Type B pancreatic cell (in vitro differentiated cells): ENCODE measurements around the gene API5. TPM values are rescaled to one million over a fixed set of nuclear protein-coding genes. Genes with fewer than 3 reads are reported as not detected.

ENCODE experiments used
- DNase-seq: peaks from one replicate; pipeline ENCODE4 v3.0.0; 2021; ENCODE audit warnings: mixed read lengths; ENCODE audit not compliant: unreplicated experiment; ENCODE audit errors: extremely low spot score
- H3K27ac Mint-ChIP-seq: 2 replicates; pipeline ENCODE4 v1.8.0; 2021; ENCODE audit warnings: mild to moderate bottlenecking, mixed read lengths
- H3K27me3 Mint-ChIP-seq: 2 replicates; pipeline ENCODE4 v1.8.0; 2021; ENCODE audit warnings: mixed read lengths
- H3K36me3 Mint-ChIP-seq: 2 replicates; pipeline ENCODE4 v1.8.0; 2021; ENCODE audit warnings: mixed read lengths
- H3K4me1 Mint-ChIP-seq: one replicate; pipeline ENCODE4 v1.8.0; 2021; ENCODE audit warnings: mixed read lengths; ENCODE audit not compliant: unreplicated experiment
- H3K4me3 Mint-ChIP-seq: 2 replicates; pipeline ENCODE4 v1.8.0; 2021; ENCODE audit warnings: mild to moderate bottlenecking, mixed read lengths
- H3K9me3 Mint-ChIP-seq: 2 replicates; pipeline ENCODE4 v1.8.0; 2021; ENCODE audit warnings: mixed read lengths
- CTCF ChIP-seq: fragments of 200-600 bp; sonication (generic); conservative IDR thresholded peaks from 2 replicates; pipeline ENCODE4 v1.5.0; 2021; ENCODE audit warnings: antibody characterized with exemption, mild to moderate bottlenecking
- total RNA-seq: library from RNA; stranded (reverse); gene quantifications from 2 replicates; pipeline ENCODE4 v1.2.1, GENCODE V29; 2021; ENCODE audit warnings: low replicate concordance

Gene API5
- total RNA-seq, 1 donor from 2014 or later = 106 TPM

- Mint-ChIP-seq H3K27me3 (peaks cover 3% of the 10 kb centered on the region), H3K36me3 (peaks cover 5% of the 10 kb centered on the region), H3K4me1 (peaks cover 36% of the 10 kb centered on the region), H3K4me3 (peak overlapping the region; percentile 99), H3K9me3 (no peaks in the 10 kb centered on the region), H3K27ac (peak overlapping the region; percentile 96)
- DNase-seq = no peak
- TF ChIP-seq CTCF = no peak
Measured at GRCh38 chr11:43360361-43361032, 48.7 kb downstream of the API5 start.

- H3K36me3 Mint-ChIP-seq = peaks cover 16% of the 10 kb centered on the region
- no peak for TF ChIP-seq CTCF
- H3K9me3 Mint-ChIP-seq = no peaks in the 10 kb centered on the region
- H3K4me3 Mint-ChIP-seq = no peak overlapping the region
- no peaks in the 10 kb centered on the region for H3K27me3 Mint-ChIP-seq
- H3K27ac Mint-ChIP-seq = no peak overlapping the region
- no peak for DNase-seq
- H3K4me1 Mint-ChIP-seq = peaks cover 14% of the 10 kb centered on the region
Measured at GRCh38 chr11:43366677-43367076, 54.9 kb downstream of the API5 start.

- no peak overlapping the region for H3K4me3 Mint-ChIP-seq
- no peaks in the 10 kb centered on the region for H3K27me3 Mint-ChIP-seq
- peaks cover 16% of the 10 kb centered on the region for H3K36me3 Mint-ChIP-seq
- H3K27ac Mint-ChIP-seq = peak overlapping the region; percentile 42
- DNase-seq = no peak
- H3K4me1 Mint-ChIP-seq = peaks cover 14% of the 10 kb centered on the region
- TF ChIP-seq CTCF = no peak
- no peaks in the 10 kb centered on the region for H3K9me3 Mint-ChIP-seq
Measured at GRCh38 chr11:43367382-43368178, 55.8 kb downstream of the API5 start.

- no peak for DNase-seq
- no peaks in the 10 kb centered on the region for H3K9me3 Mint-ChIP-seq
- peaks cover 11% of the 10 kb centered on the region for H3K4me1 Mint-ChIP-seq
- no peak overlapping the region for H3K27ac Mint-ChIP-seq
- no peak overlapping the region for H3K4me3 Mint-ChIP-seq
- no peak for TF ChIP-seq CTCF
- no peaks in the 10 kb centered on the region for H3K27me3 Mint-ChIP-seq
- H3K36me3 Mint-ChIP-seq = peaks cover 9% of the 10 kb centered on the region
Measured at GRCh38 chr11:43376065-43376464, 64.3 kb downstream of the API5 start.

GRCh38 chr11:43376594-43376993, 64.8 kb downstream of the API5 start:
- Mint-ChIP-seq H3K4me3 (no peak overlapping the region), H3K36me3 (peaks cover 11% of the 10 kb centered on the region), H3K27ac (no peak overlapping the region), H3K4me1 (peaks cover 11% of the 10 kb centered on the region), H3K27me3 (no peaks in the 10 kb centered on the region), H3K9me3 (no peaks in the 10 kb centered on the region)
- no peak for TF ChIP-seq CTCF
- DNase-seq = no peak
